Mucosa of gallbladder (tissue), 1 donor: ENCODE results near the gene NFE2L3. TPM values are rescaled to one million over a fixed set of nuclear protein-coding genes. Genes with fewer than 3 reads are reported as not detected.
"Not testable (repeated sequence)": the region's sequence is repeated elsewhere in the genome, so short reads cannot be mapped to it uniquely, and the experiment has no call there.

Experiments
- DNase-seq: peaks from one replicate; pipeline ENCODE4 v3.0.0-alpha.2; 2020; ENCODE audit warnings: low spot score
- total RNA-seq: library from RNA; stranded (reverse); gene quantifications from one replicate; pipeline ENCODE4 v1.2.1, GENCODE V29; 2021
- donor health status: DM: no; HTN: no; CAD: no.

NFE2L3 gene
- total RNA-seq, 1 donor from 2014 or later = 8.7 TPM

GRCh38 chr7:26186364-26187311 lies 34.6 kb downstream of the NFE2L3 start:
- no peak for DNase-seq

GRCh38 chr7:26187380-26188205 lies 35.6 kb downstream of the NFE2L3 start:
- DNase-seq = no peak

- no peak for DNase-seq
Observed at GRCh38 chr7:26188206-26188956, 36.4 kb downstream of the NFE2L3 start.

DNA sequence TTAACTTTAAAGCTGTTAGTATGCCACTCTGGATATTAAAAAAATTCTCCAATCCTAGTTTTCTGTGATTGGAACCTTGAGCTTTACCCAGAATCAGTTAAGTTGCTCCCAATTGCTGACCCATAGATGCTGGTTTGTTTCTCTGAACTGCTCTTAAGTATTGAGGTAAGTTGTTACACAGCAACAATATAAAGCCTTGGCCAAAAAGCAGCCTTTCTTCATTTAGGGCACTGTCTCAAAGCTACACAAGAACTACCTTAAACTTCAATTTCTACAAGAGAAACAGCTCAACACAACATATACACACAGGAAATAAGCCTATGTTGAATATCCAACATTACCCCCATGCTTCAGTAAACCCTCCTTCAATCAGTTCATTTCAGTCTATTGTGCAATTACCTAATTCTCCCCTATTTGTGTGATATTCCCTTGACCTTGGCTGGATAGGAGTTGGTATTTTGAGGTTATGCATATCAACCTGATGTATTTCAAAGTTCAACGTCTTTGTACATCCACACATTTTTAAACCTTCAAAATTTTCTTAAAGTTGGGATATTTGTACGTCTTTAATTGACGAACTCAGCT lies 37.1 kb downstream of the NFE2L3 start:
- DNase-seq = no peak

DNA sequence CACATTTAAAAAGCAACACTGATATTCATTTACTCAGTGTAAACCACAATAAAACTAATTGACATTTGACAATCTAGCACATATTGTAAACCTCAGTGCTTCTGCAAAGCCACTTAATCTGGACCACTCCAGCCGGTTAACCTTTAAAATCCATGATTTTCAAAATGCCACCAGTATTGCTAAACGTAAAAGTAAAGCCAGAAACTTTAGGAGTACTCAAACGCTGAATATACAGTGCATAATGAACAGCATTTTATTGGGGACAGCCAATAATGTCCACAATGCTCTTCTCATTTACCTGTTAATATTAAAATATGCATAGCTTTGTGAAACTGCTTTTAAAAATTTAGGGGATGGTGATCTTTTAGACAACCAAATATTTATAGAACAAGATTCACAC lies 37.7 kb downstream of the NFE2L3 start:
- DNase-seq = no peak

DNA sequence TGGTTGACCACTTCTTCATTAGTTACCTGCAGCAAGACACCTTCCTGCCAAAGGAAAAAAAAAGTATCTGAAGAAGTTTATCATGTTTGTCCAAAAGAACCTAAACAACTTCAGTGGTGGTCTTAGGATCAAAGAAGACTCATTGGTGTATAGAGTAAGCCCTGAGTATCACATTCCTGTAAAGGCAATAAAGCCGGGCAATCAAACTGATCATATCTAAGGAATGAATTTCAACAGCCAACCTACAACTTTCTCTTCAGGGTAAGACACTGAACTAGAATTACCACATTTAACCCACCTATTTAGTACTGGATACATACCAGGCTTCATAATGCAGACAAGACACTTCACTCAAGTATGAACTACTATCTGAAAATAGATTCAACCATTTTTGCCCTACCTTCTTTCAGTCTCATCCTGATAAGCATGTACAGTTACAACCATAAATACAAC lies 38.4 kb downstream of the NFE2L3 start:
- DNase-seq = no peak

DNA sequence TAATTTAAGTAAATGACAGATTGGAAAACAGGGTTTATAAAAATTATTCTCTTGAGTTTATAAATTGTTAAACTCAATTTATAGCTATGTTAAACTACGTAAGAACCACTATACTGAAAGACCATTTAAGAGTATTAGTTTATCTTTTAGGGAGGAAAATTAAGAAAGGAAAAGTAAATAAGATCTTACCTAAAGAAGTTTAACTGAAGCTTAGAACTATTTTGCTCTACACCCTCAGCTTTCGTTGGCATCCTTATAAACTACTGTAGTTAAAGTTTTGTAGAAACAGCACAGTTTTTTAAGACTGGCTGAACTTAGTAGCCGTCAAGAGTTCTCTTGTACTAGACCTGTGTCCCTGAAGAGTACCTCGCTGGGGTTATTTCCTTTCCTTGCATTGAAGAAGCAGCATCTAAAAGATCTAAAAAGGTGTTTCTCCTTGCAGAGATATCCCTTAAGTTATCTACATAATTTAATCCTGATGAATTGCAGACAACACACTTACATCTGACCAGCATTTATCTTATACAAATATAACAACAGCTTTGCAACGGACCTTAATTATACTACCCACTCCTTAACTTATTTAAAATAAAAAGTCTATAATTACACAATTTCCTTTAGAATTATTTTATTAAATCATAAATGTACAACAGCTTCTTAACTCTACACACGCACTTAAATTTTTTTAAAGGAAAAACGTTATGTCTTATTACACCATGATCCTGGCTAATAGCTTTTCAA lies 39.4 kb downstream of the NFE2L3 start:
- no peak for DNase-seq

- no peak for DNase-seq
Observed at GRCh38 chr7:26191974-26192479, 40.0 kb downstream of the NFE2L3 start.

- DNase-seq = no peak
Observed at GRCh38 chr7:26192485-26193087, 40.6 kb downstream of the NFE2L3 start.

- no peak for DNase-seq
Observed at GRCh38 chr7:26193432-26194207, 41.6 kb downstream of the NFE2L3 start.

GRCh38 chr7:26194764-26195163 lies 42.8 kb downstream of the NFE2L3 start:
- not testable (repeated sequence) for DNase-seq

DNA sequence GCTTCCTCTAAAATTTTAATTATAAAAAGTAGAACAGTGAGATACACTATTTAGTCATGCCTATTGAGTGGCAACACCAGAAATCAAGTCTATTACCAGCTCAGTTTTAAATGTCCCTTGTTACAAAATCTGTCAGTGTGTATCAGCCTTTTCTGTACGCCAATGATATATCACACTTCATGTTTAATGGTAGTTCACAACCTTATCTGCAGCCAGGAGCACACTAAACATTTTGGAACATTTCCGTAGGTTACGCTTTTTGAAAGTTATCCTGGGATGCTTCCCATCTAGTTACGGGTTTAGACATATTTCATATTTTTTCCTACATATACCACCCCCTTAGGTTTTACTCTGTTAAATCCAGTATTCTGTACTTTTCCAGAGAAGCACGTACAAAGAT lies 43.2 kb downstream of the NFE2L3 start:
- no peak for DNase-seq

DNA sequence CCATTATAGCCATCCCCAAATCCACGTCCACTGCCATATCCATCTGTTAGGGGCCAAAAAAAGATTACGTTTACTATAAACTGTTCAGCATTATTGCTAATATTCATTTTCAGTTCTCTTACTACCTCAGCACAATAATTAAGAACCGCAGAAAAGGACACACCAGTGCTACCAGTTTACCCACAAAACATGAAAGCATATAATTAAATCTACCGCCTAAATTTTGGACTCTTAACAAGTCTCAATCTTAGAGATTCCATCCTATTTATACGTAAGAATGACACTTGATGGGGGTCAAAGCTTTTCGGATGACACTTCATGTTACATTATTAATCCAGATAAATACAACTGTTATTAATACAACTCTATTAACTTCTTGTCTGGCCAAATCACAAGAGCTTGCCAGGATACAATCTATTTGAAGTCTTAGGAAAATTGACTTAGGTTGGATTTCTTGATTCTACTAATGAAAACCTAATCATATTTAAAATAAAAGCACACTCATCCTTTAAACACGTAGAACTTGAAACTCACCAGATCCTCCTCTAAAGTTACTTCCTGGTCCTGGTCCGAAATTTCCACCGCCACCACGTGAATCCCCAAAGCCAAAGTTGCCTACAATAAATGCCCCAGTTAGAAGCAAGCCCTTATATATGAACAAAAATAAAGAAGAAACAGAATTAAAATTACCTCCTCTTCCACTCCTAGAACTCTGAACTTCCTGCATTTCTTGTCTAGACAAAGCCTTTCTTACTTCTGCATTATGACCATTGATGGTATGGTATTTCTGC lies 44.1 kb downstream of the NFE2L3 start:
- DNase-seq = no peak

DNA sequence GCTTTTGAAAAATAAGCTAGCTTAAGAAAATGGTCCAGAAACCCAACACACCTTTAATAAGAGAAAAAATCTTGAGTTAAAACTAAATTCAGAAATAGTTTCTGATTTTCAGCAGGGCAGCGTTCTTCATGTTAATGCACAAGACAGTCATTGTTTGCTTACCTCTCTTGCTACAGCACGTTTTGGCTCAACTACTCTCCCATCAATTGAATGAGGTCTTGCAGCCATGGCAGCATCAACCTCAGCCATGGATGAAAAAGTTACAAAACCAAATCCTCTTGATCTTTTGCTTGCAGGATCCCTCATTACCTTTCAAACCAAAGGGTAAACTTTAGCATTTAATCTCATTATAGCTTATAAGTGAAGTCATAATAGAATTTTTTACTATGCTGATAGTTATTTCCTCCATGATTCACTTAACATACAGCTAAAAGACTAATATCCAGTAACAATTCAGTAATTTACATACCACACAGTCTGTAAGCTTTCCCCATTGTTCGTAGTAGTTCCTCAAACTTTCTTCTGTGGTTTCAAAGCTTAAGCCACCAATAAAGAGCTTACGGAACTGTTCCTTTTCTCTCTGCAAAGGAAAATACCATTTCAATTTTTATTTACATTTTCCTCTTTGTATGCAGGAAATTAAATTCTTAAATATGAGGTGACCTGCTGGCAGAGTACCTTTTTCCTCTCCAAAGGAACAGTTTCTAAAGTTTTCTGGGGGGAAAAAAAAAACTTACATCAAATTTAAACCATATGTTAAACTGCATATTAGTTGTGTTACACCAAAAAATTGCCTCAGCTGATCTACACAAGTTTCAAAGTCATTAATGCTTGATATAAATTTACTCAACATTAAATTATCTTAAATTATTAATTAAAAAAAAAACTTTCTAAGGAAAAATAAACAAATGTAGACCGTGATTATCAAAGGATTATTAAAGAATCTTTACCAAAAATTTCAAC lies 45.4 kb downstream of the NFE2L3 start:
- no peak for DNase-seq

DNA sequence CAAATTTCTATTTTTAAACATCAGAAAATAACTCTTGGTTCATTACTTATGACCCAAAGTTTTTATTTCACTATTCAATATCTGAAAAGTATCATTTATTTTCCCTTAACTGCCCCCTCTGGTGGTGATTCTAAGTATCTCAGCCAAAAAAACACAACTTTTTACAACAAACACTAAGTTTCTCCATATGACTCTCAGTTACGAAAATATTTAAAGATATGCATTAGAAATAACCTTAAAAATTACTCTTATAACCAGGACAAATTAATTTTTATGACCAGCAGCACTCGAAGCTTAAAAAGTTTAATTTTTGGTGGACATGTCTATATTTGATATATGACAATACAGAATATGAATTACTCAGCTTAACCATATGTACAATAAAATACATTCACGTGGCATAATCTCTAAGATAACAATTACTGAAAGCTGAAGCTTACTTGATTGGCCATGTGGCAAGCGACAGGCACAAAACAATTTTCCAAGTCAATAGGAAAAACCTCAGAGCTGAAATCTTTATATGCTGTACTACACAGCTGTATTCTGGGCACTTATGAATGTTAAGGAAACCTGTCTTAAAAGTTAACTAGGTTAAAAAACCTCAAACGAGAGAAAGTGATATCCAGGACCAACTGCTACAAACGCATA lies 46.3 kb downstream of the NFE2L3 start:
- no peak for DNase-seq

DNA sequence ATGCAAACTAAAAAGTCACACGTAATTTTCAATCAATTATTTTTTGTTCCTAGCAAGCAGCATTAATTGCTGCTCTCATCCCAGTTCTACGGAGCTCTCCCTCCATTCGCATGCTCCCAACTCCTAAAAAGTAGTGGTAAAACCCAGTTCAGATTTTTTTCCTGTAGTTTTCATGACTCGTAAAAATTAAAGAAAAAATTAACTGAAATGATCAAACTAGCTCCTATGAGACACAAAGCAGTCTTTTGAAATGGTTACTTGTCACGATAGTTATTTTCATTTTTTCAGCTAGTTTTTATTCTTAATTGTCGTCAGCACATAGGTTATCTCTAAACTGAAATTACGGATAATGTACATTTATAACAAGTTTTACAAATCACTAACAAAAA lies 46.8 kb downstream of the NFE2L3 start:
- no peak for DNase-seq
